ENCODE measurements around the gene INTS11.

DNA sequence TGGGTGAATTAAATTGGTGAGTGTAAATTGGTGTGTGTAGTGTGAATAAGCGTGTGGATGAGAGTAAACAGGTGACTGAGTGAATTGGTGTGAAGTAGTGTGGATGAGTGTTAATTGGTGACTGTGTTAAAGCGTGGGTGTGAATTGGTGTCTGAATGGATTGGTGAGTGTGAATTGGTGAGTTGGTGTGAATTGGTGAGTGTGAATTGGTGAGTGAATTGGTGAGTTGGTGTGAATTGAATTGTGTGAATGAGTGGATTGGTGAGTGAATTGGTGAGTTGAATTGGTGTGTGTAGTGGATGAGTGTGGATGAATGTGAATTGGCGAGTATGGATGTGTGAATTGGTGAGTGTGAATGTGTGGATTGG, 42.2 kb upstream of the INTS11 start:
- TF ChIP-seq ZFX (IDR thresholded peaks at IDR 0.05) = no peak
- TF ChIP-seq, protein P1, sequence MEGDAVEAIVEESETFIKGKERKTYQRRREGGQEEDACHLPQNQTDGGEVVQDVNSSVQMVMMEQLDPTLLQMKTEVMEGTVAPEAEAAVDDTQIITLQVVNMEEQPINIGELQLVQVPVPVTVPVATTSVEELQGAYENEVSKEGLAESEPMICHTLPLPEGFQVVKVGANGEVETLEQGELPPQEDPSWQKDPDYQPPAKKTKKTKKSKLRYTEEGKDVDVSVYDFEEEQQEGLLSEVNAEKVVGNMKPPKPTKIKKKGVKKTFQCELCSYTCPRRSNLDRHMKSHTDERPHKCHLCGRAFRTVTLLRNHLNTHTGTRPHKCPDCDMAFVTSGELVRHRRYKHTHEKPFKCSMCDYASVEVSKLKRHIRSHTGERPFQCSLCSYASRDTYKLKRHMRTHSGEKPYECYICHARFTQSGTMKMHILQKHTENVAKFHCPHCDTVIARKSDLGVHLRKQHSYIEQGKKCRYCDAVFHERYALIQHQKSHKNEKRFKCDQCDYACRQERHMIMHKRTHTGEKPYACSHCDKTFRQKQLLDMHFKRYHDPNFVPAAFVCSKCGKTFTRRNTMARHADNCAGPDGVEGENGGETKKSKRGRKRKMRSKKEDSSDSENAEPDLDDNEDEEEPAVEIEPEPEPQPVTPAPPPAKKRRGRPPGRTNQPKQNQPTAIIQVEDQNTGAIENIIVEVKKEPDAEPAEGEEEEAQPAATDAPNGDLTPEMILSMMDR (conservative IDR thresholded peaks at IDR 0.05) = no peak
